Activated naive CD8-positive, alpha-beta T cell treated with anti-CD3 and anti-CD28 coated beads for 36 hours (primary cell): ENCODE data around the gene EPN1. TPM values are rescaled to one million over a fixed set of nuclear protein-coding genes. Genes with fewer than 3 reads are reported as not detected.

Experiments used
- DNase-seq: peaks from one replicate; pipeline ENCODE4 v3.0.0; 2021
- H3K27ac Mint-ChIP-seq: one replicate; pipeline ENCODE4 v1.8.0; 2022; ENCODE audit warnings: mild to moderate bottlenecking, moderate library complexity, mixed read lengths
- H3K27me3 Mint-ChIP-seq: one replicate; pipeline ENCODE4 v1.8.0; 2022; ENCODE audit warnings: mild to moderate bottlenecking, mixed read lengths
- H3K36me3 Mint-ChIP-seq: one replicate; pipeline ENCODE4 v1.8.0; 2021; ENCODE audit warnings: mild to moderate bottlenecking, mixed read lengths
- H3K4me1 Mint-ChIP-seq: one replicate; pipeline ENCODE4 v1.8.0; 2021; ENCODE audit warnings: mixed read lengths
- H3K4me3 Mint-ChIP-seq: one replicate; pipeline ENCODE4 v1.8.0; 2022; ENCODE audit warnings: mild to moderate bottlenecking, moderate library complexity, mixed read lengths
- H3K9me3 Mint-ChIP-seq: one replicate; pipeline ENCODE4 v1.8.0; 2022; ENCODE audit warnings: mixed read lengths
- total RNA-seq, 2 experiments: library from RNA; stranded (reverse); gene quantifications; one replicate each; pipeline ENCODE4 v1.2.3, GENCODE V29; 2021

EPN1 gene
- total RNA-seq, 2 experiments from 2014 or later = 37.1 to 39.5 TPM

DNA sequence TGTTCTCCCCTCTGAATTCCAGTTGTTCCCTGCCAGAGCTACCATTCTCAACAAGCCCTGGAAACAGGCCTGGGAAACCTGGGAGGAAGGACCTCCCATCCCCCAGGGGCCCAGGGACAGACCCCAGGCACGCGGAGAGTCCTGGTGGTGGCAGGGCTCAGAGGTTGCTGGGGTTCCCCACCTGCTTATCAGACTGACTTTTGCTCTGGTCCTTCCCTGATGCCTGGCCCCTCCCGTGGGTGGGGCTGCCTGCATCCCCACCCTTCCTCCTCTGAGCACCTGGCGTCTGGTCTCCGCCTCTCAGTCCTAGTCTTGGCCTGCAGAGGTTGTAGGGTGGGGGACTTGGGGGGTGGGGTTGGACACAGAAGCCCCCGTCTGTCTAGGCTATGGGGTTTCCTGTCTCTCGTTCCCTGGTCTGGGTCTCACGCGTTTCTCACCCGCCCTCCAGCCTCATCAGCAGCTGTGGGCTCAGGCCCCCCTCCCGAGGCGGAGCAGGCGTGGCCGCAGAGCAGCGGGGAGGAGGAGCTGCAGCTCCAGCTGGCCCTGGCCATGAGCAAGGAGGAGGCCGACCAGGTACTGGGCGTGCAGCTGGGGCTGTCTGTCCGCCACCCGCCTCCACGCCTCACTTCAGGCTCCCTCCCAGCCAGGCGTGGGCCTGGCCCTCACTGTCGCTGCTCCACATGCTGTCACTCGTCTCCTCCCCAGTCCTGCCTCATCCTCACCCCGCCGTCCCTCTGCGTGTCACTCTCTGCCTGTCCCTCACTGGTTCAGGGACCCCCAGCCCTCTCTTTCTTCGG, 13.6 kb downstream of the EPN1 start:
- Mint-ChIP-seq H3K4me3 (no peak overlapping the region), H3K9me3 (no peaks in the 10 kb centered on the region), H3K36me3 (peaks cover 5% of the 10 kb centered on the region), H3K27me3 (no peaks in the 10 kb centered on the region), H3K27ac (no peak overlapping the region), H3K4me1 (peaks cover 4% of the 10 kb centered on the region)
- DNase-seq = no peak

DNA sequence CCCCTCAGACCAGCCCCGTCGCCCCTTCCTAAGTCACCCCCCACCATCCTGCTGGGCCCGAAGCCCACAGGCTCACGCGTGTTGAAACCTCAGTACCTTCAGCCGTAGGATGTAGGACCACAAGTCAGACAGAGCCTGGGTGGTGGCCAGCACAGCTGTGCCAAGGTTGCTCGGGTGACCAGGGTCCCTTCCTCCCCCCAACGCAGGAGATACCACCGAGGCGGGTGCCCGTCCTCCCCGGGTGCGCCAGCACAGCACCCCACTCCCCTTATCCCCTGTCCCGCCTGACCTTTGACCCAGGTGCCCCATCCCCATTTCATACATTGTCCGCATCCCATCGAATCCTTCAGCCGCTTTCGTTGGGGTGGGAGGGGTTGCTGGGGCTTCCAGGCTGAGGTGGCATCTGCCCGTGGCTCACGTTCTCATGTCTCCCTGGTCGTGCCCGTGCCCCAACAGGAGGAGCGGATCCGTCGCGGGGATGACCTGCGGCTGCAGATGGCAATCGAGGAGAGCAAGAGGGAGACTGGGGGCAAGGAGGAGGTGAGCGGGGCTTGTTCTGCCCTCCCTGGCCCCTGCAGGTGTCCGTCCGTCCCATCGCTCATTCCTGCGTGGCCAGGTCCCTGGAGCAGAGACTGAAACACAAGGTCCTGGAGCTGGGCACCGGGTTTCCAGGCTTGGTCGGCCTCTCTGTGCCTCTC, 14.5 kb downstream of the EPN1 start:
- Mint-ChIP-seq H3K27me3 (no peaks in the 10 kb centered on the region), H3K4me1 (peaks cover 2% of the 10 kb centered on the region), H3K36me3 (peaks cover 7% of the 10 kb centered on the region), H3K4me3 (no peak overlapping the region), H3K9me3 (no peaks in the 10 kb centered on the region), H3K27ac (no peak overlapping the region)
- DNase-seq = no peak

DNA sequence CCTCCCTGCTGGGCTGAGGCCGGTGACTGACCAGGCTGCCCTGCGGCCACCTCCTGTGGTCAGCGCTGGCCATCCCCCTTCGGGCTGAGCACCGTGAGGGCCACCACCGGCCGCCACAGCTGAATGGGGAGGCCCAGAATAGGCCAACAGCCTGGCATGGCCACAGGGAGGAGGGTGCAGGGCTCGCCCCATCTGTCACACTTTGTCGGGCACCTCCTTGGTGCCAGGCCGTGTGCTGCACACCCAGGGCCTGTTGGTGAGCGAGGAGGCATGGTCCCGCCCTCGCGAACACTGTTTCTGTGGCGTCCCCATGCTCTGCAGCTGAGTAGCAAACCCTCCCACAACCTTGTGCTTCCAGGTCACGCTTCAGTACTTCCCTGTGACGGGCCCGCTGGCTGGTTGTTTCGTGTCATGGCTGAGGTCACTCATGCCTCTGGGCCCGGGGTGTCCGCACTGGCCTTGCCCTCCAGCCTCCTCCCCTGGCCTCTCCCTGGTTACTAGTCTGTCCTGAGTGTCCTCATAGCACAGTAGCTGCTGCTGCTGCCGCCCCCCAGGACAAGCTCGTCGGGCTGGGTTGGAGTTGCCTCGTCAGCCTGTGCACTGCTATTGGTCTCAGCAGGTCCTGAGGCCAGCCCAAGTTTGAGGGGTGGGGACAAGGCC, 15.2 kb downstream of the EPN1 start:
- no peak for DNase-seq
- Mint-ChIP-seq H3K9me3 (no peaks in the 10 kb centered on the region), H3K27me3 (no peaks in the 10 kb centered on the region), H3K27ac (no peak overlapping the region), H3K4me3 (no peak overlapping the region), H3K4me1 (peaks cover 2% of the 10 kb centered on the region), H3K36me3 (peaks cover 7% of the 10 kb centered on the region)

DNA sequence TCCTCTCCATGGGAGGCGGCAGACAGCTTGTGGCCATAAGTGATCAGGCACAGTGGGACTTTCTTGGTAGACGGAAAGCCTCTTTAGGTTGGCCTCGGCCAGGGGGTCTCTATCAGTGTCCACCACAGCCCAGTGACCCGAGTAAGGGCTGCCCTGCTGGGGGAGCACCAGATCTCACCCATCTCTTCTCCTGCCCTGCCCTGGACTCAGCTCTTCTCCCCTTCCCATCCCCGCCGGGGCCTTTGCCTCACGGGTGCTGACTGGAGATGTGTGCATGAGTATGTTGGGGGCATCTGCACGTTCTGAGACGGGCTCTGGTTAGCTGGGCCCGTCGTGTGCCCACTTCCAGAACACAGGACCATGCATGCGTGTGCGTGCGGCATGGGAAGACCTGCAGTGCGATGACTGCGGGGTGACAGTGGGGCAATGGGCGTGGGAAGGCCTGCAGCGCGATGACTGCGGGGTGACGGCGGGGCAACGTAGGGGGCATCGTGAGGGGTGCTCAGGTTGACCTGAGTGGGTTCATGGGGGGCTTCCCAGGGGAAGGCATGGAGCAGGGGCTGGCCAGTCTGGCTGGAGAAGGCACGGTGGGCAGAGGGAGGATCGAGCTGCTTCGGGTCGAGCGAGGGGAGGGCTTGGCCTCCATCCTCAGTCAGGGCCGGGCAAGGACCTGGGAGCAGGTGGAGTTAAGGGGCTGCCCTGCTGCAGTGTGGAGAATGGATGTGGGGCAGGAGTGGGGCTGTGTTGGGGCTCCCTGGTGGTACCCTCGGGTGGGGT, 15.9 kb downstream of the EPN1 start:
- Mint-ChIP-seq H3K9me3 (no peaks in the 10 kb centered on the region), H3K4me1 (peaks cover 2% of the 10 kb centered on the region), H3K27ac (no peak overlapping the region), H3K36me3 (peaks cover 7% of the 10 kb centered on the region), H3K27me3 (no peaks in the 10 kb centered on the region), H3K4me3 (no peak overlapping the region)
- DNase-seq = no peak

DNA sequence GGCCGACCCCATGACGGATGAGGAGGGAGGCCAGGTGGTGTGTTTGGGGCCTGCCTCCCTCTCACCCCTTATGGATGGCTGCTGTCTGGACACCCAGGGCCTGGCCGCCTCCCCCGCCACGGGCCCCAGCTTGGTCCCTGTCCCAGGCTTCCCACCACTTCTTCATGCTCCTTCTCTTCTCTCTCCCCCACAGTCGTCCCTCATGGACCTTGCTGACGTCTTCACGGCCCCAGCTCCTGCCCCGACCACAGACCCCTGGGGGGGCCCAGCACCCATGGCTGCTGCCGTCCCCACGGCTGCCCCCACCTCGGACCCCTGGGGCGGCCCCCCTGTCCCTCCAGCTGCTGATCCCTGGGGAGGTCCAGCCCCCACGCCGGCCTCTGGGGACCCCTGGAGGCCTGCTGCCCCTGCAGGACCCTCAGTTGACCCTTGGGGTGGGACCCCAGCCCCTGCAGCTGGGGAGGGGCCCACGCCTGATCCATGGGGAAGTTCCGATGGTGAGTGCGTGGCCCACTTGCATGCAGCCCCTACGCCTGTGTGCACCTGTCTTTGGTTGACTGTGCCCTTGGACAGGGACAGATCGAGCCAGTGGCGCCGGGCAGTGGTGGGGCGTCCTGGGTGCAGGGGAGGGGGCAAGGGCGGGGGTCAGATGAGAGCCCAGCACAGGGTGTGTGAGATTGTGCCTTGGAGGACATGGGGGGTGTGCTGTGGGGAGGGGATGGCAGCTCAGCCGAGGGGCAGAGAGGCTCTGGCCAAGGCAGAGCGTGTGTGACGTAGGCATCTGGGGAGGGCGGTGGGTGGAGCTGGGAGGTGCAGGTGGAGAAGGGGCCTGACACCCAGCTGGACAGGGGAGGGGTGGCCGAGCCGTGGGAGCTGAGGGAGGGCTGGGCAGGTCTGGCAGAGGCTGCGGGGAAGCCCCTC, 16.8 kb downstream of the EPN1 start:
- H3K36me3 Mint-ChIP-seq = peaks cover 7% of the 10 kb centered on the region
- H3K27me3 Mint-ChIP-seq = no peaks in the 10 kb centered on the region
- no peaks in the 10 kb centered on the region for H3K9me3 Mint-ChIP-seq
- no peak overlapping the region for H3K27ac Mint-ChIP-seq
- DNase-seq = no peak
- no peak overlapping the region for H3K4me3 Mint-ChIP-seq
- H3K4me1 Mint-ChIP-seq = peaks cover 2% of the 10 kb centered on the region

DNA sequence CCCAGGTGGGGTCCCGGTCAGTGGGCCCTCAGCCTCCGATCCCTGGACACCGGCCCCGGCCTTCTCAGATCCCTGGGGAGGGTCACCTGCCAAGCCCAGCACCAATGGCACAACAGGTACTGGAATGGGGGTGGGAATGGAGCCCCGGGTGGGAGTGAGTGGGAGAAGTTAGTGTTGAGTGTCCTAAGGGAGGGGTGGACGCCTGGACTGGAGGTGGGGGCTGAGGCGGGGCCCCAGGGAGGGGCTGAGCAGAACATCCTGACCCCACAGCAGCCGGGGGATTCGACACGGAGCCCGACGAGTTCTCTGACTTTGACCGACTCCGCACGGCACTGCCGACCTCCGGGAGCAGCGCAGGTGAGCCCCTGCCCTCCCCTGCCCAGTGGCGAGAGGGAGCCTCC, 17.7 kb downstream of the EPN1 start:
- H3K4me1 Mint-ChIP-seq = no peaks in the 10 kb centered on the region
- H3K27ac Mint-ChIP-seq = no peak overlapping the region
- no peak for DNase-seq
- H3K36me3 Mint-ChIP-seq = peaks cover 7% of the 10 kb centered on the region
- H3K27me3 Mint-ChIP-seq = no peaks in the 10 kb centered on the region
- H3K9me3 Mint-ChIP-seq = no peaks in the 10 kb centered on the region
- H3K4me3 Mint-ChIP-seq = no peak overlapping the region

DNA sequence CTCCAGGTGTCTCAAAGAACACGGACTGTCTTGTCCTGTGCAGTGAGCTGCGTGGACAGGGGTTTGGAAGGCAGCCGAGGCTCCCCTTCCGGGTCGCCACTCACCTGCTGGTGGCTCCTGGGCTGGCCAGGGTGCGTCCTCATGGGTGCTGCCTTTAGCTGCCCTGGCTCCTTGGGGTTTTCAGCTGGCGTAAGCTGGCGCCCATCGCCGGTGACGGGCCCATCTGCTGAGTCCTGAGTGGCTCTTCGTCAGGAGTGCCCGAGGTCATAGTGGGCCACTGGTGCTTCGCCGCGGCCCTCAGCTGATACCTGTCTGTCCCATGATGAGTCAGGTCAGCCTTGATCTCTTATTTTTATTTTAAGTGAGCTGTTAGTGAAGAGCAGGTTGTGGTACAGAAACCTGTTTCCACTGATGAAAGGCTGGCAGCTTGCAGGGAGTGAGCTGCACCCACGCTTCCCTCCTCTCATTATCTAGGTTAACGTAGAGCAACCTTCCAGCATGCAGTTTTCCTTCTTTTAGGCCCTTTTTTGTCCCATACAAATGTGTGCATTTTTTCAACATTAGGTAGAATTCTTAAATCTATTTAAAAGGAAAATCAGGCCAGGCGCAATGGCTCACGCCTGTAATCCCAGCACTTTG, 18.4 kb downstream of the EPN1 start:
- Mint-ChIP-seq H3K27me3 (no peaks in the 10 kb centered on the region), H3K27ac (no peak overlapping the region), H3K9me3 (no peaks in the 10 kb centered on the region), H3K4me1 (no peaks in the 10 kb centered on the region), H3K36me3 (peaks cover 8% of the 10 kb centered on the region), H3K4me3 (no peak overlapping the region)
- DNase-seq = no peak

DNA sequence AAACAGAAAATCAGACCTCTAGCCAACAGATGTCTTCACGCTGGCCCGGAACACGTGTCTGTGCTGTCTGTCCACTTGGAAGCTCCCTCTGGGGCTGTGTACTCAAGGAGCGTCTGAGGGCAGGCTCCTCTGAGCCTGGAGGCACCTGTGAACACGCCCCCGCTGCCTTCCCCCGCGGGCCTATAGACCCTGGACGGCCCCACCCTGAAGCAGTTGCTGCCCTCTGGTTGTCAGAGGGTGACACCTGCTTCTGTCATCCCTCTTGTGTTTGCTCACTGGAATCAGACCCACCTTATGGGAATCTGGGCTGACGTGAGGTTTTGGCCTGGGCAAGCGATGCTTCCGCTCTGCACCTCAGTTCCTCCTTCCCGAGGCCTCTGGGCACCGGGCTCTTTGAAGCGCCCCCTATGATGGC, 19.2 kb downstream of the EPN1 start:
- peaks cover 7% of the 10 kb centered on the region for H3K36me3 Mint-ChIP-seq
- H3K27me3 Mint-ChIP-seq = no peaks in the 10 kb centered on the region
- no peak for DNase-seq
- no peak overlapping the region for H3K27ac Mint-ChIP-seq
- no peaks in the 10 kb centered on the region for H3K4me1 Mint-ChIP-seq
- no peak overlapping the region for H3K4me3 Mint-ChIP-seq
- H3K9me3 Mint-ChIP-seq = no peaks in the 10 kb centered on the region

DNA sequence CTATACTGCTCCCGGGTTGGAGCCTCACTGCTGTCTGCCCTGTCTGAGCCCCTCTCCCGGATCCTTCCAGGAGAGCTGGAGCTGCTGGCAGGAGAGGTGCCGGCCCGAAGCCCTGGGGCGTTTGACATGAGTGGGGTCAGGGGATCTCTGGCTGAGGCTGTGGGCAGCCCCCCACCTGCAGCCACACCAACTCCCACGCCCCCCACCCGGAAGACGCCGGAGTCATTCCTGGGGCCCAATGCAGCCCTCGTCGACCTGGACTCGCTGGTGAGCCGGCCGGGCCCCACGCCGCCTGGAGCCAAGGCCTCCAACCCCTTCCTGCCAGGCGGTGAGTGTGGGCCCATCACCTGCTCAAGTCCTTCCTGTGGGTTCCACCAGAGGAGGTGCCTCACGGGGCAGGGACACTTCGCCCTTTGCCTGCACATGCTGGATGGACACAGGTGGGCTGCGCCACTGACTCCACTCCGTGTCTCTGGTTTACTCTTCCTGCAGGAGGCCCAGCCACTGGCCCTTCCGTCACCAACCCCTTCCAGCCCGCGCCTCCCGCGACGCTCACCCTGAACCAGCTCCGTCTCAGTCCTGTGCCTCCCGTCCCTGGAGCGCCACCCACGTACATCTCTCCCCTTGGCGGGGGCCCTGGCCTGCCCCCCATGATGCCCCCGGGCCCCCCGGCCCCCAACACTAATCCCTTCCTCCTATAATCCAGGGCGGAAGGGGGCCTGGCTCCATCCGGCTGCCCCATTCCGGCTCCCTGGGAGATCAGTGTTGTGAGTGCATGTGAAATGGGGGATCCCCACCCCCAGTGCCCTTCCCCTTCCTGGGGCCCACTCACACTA, 19.8 kb downstream of the EPN1 start:
- no peak for DNase-seq
- H3K27me3 Mint-ChIP-seq = no peaks in the 10 kb centered on the region
- H3K4me3 Mint-ChIP-seq = no peak overlapping the region
- no peaks in the 10 kb centered on the region for H3K4me1 Mint-ChIP-seq
- H3K36me3 Mint-ChIP-seq = peaks cover 5% of the 10 kb centered on the region
- H3K9me3 Mint-ChIP-seq = no peaks in the 10 kb centered on the region
- H3K27ac Mint-ChIP-seq = no peak overlapping the region

DNA sequence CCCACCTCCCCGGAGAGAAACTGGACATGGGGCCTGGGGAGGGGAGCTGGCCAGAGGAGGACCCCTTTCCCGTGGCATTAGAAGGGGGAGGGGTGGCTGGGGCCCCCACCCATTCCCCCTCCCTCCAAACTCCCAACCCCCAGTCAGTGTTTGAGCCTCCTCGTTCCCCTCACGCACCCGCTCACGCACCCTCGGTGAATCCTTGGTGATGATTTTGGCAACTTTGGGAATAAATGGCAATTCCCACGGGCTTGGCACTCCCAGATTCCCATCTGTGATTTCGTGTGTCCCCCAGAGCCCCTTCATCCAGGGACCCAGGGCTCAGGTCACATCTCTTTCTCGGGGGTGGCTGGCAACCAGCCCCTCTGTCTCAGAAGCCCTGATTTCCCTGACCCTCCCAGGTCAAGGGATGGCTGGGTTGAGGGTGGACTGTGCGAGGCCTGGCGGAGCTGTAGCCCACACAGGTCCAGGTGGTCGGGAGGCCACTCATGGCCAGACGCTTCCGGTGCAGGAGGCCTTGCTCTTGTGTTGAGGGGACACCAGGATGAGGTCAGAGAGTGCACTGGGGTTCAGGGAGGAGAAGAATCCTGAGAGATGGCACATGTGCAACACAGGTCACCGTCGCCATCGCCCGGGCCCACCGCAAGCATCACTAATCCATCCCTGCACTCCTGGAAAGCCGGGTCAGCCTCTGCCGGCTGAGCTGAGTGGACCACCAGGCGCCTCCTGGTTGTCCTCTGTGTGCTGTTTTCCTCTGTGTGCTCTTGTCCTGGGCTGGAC, 20.7 kb downstream of the EPN1 start:
- Mint-ChIP-seq H3K27ac (no peak overlapping the region), H3K4me3 (no peak overlapping the region), H3K9me3 (no peaks in the 10 kb centered on the region), H3K27me3 (no peaks in the 10 kb centered on the region), H3K4me1 (no peaks in the 10 kb centered on the region), H3K36me3 (peaks cover 11% of the 10 kb centered on the region)
- DNase-seq = no peak

DNA sequence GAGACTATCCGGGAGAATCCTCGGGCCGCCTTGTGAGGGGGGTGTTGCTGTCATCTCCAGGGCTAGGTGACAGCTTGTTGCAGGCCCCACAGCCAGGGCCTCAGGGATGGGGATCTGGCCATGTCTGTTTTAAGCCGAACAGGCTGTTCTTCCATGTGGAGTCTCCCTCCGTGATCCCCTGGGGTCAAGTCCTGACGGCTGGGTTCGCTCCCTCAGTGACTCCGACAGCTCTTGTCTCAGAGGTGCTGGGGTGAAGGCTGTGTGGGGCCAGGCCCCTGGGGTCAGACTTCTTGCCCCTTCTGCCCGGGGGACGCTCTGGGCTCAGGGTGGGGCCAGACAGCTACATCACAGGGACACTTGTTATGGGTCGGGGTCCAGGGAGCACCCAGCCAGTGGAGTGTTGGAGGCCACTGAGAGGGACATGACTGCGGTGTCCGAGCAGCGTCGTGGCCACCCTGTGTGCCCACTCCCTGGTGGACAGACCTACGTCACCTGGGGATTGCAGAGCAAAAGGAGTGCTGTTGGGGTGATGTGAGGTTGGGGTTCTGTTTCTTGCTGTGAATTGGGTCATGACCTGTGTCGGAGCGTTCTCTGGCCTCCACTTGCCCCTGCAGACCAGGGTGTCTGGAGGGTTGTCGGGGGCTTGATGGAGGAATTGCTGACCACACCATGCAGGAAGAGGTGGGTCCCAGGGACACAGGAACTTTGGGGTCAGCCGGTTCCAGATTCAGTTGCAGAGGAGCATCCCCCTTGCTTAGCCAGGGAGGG, 21.5 kb downstream of the EPN1 start:
- Mint-ChIP-seq H3K9me3 (no peaks in the 10 kb centered on the region), H3K4me3 (no peak overlapping the region), H3K27ac (no peak overlapping the region), H3K27me3 (no peaks in the 10 kb centered on the region), H3K36me3 (peaks cover 11% of the 10 kb centered on the region), H3K4me1 (no peaks in the 10 kb centered on the region)
- DNase-seq = no peak

DNA sequence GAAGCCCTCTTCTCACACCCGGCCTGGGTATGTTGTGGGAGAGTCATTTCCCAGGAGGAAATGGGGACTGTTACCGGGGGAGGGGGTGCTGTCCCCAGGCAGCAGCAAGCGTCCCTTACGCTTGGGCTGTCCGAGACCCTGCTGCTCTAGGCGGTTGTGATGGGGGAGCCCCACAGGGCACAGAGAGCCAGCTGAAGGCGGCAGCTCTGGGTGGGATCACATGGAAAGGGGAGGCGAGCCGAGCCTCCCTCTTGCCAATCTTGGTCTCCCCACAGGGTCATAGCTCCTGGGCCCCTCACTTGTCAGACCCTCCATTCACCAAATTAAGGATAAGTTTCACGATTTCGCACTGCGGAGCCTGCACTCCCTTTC, 22.0 kb downstream of the EPN1 start:
- H3K36me3 Mint-ChIP-seq = peaks cover 11% of the 10 kb centered on the region
- H3K4me1 Mint-ChIP-seq = no peaks in the 10 kb centered on the region
- no peak overlapping the region for H3K27ac Mint-ChIP-seq
- no peak overlapping the region for H3K4me3 Mint-ChIP-seq
- H3K9me3 Mint-ChIP-seq = no peaks in the 10 kb centered on the region
- DNase-seq = no peak
- no peaks in the 10 kb centered on the region for H3K27me3 Mint-ChIP-seq
